Tibial nerve (tissue), 4 donors: ENCODE data around the gene OR5B17. TPM values are rescaled to one million over a fixed set of nuclear protein-coding genes. Genes with fewer than 3 reads are reported as not detected.
"Not testable (repeated sequence)": the region's sequence is repeated elsewhere in the genome, so short reads cannot be mapped to it uniquely, and the experiment has no call there.

Experiments used
- DNase-seq, 2 donors: peaks; one replicate each; pipeline ENCODE4 v3.0.0-alpha.2; 2019; ENCODE audit warnings: low spot score in 2 of 2
- H3K27ac ChIP-seq, 4 donors: fragments of 200-600 bp; sonication (generic) in 3 of 4; one replicate each; pipeline ENCODE4 v1.5.1; 2017 to 2019; ENCODE audit warnings: mild to moderate bottlenecking in 1 of 4
- H3K27me3 ChIP-seq, 2 donors: fragments of 200-600 bp; sonication (generic) in 1 of 2; one replicate each; pipeline versions ENCODE4 v1.5.1 to v1.6.0; 2017 to 2019
- H3K36me3 ChIP-seq, 3 donors: fragments of 200-600 bp; sonication (generic); one replicate each; pipeline ENCODE4 v1.5.1; 2018 to 2019
- H3K4me1 ChIP-seq, 4 donors: fragments of 200-600 bp; sonication (generic) in 3 of 4; one replicate each; pipeline ENCODE4 v1.5.1; 2017 to 2019
- H3K4me3 ChIP-seq, 4 donors: fragments of 200-600 bp; sonication (generic) in 3 of 4; one replicate each; pipeline ENCODE4 v1.5.1; 2017 to 2019; ENCODE audit warnings: mild to moderate bottlenecking in 1 of 4, moderate library complexity in 1 of 4
- H3K9me3 ChIP-seq, 4 donors: fragments of 200-600 bp; sonication (generic) in 3 of 4; one replicate each; pipeline ENCODE4 v1.5.1; 2017 to 2019
- CTCF ChIP-seq, 5 experiments: fragments of 200-600 bp in 3 of 5; fragments of 450-650 bp in 2 of 5; sonication (generic) in 3 of 5; IDR thresholded peaks; one replicate each; pipeline ENCODE4 v1.5.1; 2016 to 2019; ENCODE audit warnings: antibody characterized with exemption in 5 of 5, mild to moderate bottlenecking in 3 of 5, moderate library complexity in 2 of 5
- EP300 ChIP-seq, 2 donors: sonication (generic); formaldehyde crosslinking; IDR thresholded peaks; one replicate each; pipeline ENCODE4 v1.6.1; 2017; ENCODE audit warnings: antibody characterized with exemption in 2 of 2, mild to moderate bottlenecking in 1 of 2
- POLR2A ChIP-seq, 2 donors: fragments of 450-650 bp; IDR thresholded peaks; one replicate each; pipeline ENCODE4 v1.6.1; 2017; ENCODE audit warnings: antibody characterized with exemption in 2 of 2, mild to moderate bottlenecking in 2 of 2, moderate library complexity in 2 of 2
- WGBS, 2 donors: methylation state at CpG; one replicate each; pipeline ENCODE4 v1.1.5; 2018; 5-methylcytosine and 5-hydroxymethylcytosine counted together
- total RNA-seq, 4 donors: library from RNA; depleted of rRNA; stranded (reverse); fragments of >200 nt; gene quantifications; one replicate each; pipeline ENCODE4 v1.1.0, GENCODE V29; 2016

OR5B17 gene
- total RNA-seq: not detected

GRCh38 chr11:58358969-58359368 is at the start of gene OR5B17:
OR5B17 (minus strand) TSS chr11:58359069; CDS start chr11:58359069, 0 bp downstream.
- Histone ChIP-seq H3K27ac (no peak within 1 kb of the TSS), H3K4me1 (no peaks in the 10 kb centered on the region), H3K9me3 (no peaks in the 10 kb centered on the region), H3K4me3 (no peak within 1 kb of the TSS), H3K27me3 (no peaks in the 10 kb centered on the region), H3K36me3 (no peaks in the 10 kb centered on the region)
- 61 to 67% methylated on average over 1 of the region's 1 CpG for WGBS, 2 donors
- DNase-seq: no peak
- TF ChIP-seq CTCF (IDR thresholded peaks at IDR 0.05) (no peak), POLR2A (IDR thresholded peaks at IDR 0.05) (no peak), EP300 (IDR thresholded peaks at IDR 0.05) (no peak)

GRCh38 chr11:58406774-58407173 is 47.9 kb upstream of the OR5B17 start, which contains the start of gene OR5B3:
OR5B3 (minus strand) TSS chr11:58406874; CDS start chr11:58403409, 3,465 bp downstream.
- H3K27me3 ChIP-seq: no peaks in the 10 kb centered on the region
- TF ChIP-seq POLR2A (IDR thresholded peaks at IDR 0.05): no peak
- TF ChIP-seq CTCF (IDR thresholded peaks at IDR 0.05): no peak
- TF ChIP-seq EP300 (IDR thresholded peaks at IDR 0.05): no peak
- no peak within 1 kb of the TSS for H3K27ac ChIP-seq
- no peaks in the 10 kb centered on the region for H3K36me3 ChIP-seq
- H3K9me3 ChIP-seq: peaks cover 0 to 41% (median 4%) of the 10 kb centered on the region in 4 donors
- no peak within 1 kb of the TSS for H3K4me3 ChIP-seq
- WGBS, 2 donors: 67 to 79% methylated on average over 1 of the region's 1 CpG
- H3K4me1 ChIP-seq: no peaks in the 10 kb centered on the region
- DNase-seq: no peak

- H3K4me1 ChIP-seq, H3K4me3 ChIP-seq, H3K27ac ChIP-seq, H3K36me3 ChIP-seq, H3K9me3 ChIP-seq, H3K27me3 ChIP-seq, DNase-seq: not testable (repeated sequence)
- WGBS, 2 donors: 60 to 100% methylated on average over 1 of the region's 2 CpGs
Observed at GRCh38 chr11:58399622-58400021, 40.8 kb upstream of the OR5B17 start.

- no peak for DNase-seq
- no peak overlapping the region for H3K4me3 ChIP-seq
- no peak for TF ChIP-seq POLR2A (IDR thresholded peaks at IDR 0.05)
- no peak for TF ChIP-seq CTCF (IDR thresholded peaks at IDR 0.05)
- TF ChIP-seq EP300 (IDR thresholded peaks at IDR 0.05): no peak
- no peaks in the 10 kb centered on the region for H3K36me3 ChIP-seq
- H3K27me3 ChIP-seq: no peaks in the 10 kb centered on the region
- peaks cover 0 to 4% (median 0%) of the 10 kb centered on the region in 4 donors for H3K4me1 ChIP-seq
- 74% methylated on average over 2 of the region's 2 CpGs for WGBS, 2 donors
- H3K9me3 ChIP-seq: peaks cover 0 to 9% (median 0%) of the 10 kb centered on the region in 4 donors
- H3K27ac ChIP-seq: no peak overlapping the region
Observed at GRCh38 chr11:58395581-58395980, 36.7 kb upstream of the OR5B17 start.

GRCh38 chr11:58394195-58394594 is 35.3 kb upstream of the OR5B17 start:
- H3K9me3 ChIP-seq: peaks cover 0 to 9% (median 0%) of the 10 kb centered on the region in 4 donors
- TF ChIP-seq POLR2A (IDR thresholded peaks at IDR 0.05): no peak
- no peak for TF ChIP-seq EP300 (IDR thresholded peaks at IDR 0.05)
- no peak for TF ChIP-seq CTCF (IDR thresholded peaks at IDR 0.05)
- no peak for DNase-seq
- H3K27ac ChIP-seq: no peak overlapping the region
- H3K4me1 ChIP-seq: peaks cover 0 to 4% (median 0%) of the 10 kb centered on the region in 4 donors
- no peak overlapping the region for H3K4me3 ChIP-seq
- no peaks in the 10 kb centered on the region for H3K36me3 ChIP-seq
- H3K27me3 ChIP-seq: no peaks in the 10 kb centered on the region

- TF ChIP-seq POLR2A (IDR thresholded peaks at IDR 0.05): no peak
- TF ChIP-seq EP300 (IDR thresholded peaks at IDR 0.05): no peak
- no peak for TF ChIP-seq CTCF (IDR thresholded peaks at IDR 0.05)
- H3K27ac ChIP-seq: no peak overlapping the region
- peaks cover 0 to 4% (median 0%) of the 10 kb centered on the region in 4 donors for H3K4me1 ChIP-seq
- DNase-seq: no peak
- H3K4me3 ChIP-seq: no peak overlapping the region
- 31 to 34% methylated on average over 1 of the region's 1 CpG for WGBS, 2 donors
- H3K27me3 ChIP-seq: no peaks in the 10 kb centered on the region
- H3K36me3 ChIP-seq: no peaks in the 10 kb centered on the region
- peaks cover 0 to 9% (median 0%) of the 10 kb centered on the region in 4 donors for H3K9me3 ChIP-seq
Observed at GRCh38 chr11:58392746-58393145, 33.9 kb upstream of the OR5B17 start.
